Dermis blood vessel endothelial cell (primary cell): ENCODE data around the gene TMEM63C. TPM values are rescaled to one million over a fixed set of nuclear protein-coding genes. Genes with fewer than 3 reads are reported as not detected.

Source experiments
- DNase-seq: peaks from one replicate; pipeline ENCODE4 v3.0.0; 2010
- total RNA-seq: library from RNA; depleted of rRNA; stranded (reverse); fragments of >200 nt; gene quantifications from 2 replicates; pipeline ENCODE4 v1.2.3, GENCODE V29; 2014

The TMEM63C gene
- total RNA-seq, 1 donor from 2014 or later = under 0.01 TPM

- no peak for DNase-seq
Observed at GRCh38 chr14:77154421-77154820, 27.2 kb upstream of the TMEM63C start.

GRCh38 chr14:77155083-77155482 lies 26.5 kb upstream of the TMEM63C start:
- DNase-seq = no peak

- DNase-seq = no peak
Observed at GRCh38 chr14:77157740-77158139, 23.9 kb upstream of the TMEM63C start.

- DNase-seq = peak; percentile 12
Observed at GRCh38 chr14:77158175-77158881, 23.3 kb upstream of the TMEM63C start.

GRCh38 chr14:77158882-77159255 lies 22.7 kb upstream of the TMEM63C start:
- DNase-seq = no peak

GRCh38 chr14:77161011-77161410 lies 20.6 kb upstream of the TMEM63C start:
- DNase-seq = no peak

GRCh38 chr14:77170045-77170444 lies 11.6 kb upstream of the TMEM63C start:
- DNase-seq = no peak

- DNase-seq = no peak
Observed at GRCh38 chr14:77172916-77173315, 8.7 kb upstream of the TMEM63C start.

GRCh38 chr14:77173911-77174617 lies 7.5 kb upstream of the TMEM63C start:
- DNase-seq = peak; percentile 10

- DNase-seq = no peak
Observed at GRCh38 chr14:77175843-77176242, 5.8 kb upstream of the TMEM63C start.

- DNase-seq = no peak
Observed at GRCh38 chr14:77177702-77178101, 3.9 kb upstream of the TMEM63C start.

GRCh38 chr14:77178656-77179055 lies 2.9 kb upstream of the TMEM63C start:
- no peak for DNase-seq

GRCh38 chr14:77180726-77181602 lies 634 bp upstream of the TMEM63C start:
- no peak for DNase-seq

GRCh38 chr14:77183896-77184295 lies 2.3 kb downstream of the TMEM63C start:
- peak; percentile 10 for DNase-seq

- no peak for DNase-seq
Observed at GRCh38 chr14:77184396-77185092, 2.9 kb downstream of the TMEM63C start.

GRCh38 chr14:77185093-77185465 lies 3.5 kb downstream of the TMEM63C start:
- no peak for DNase-seq

- no peak for DNase-seq
Observed at GRCh38 chr14:77186911-77187648, 5.5 kb downstream of the TMEM63C start.

- no peak for DNase-seq
Observed at GRCh38 chr14:77187649-77188012, 6.0 kb downstream of the TMEM63C start.

- no peak for DNase-seq
Observed at GRCh38 chr14:77189479-77189878, 7.9 kb downstream of the TMEM63C start.

- DNase-seq = no peak
Observed at GRCh38 chr14:77190977-77191376, 9.4 kb downstream of the TMEM63C start.

- no peak for DNase-seq
Observed at GRCh38 chr14:77194706-77195105, 13.1 kb downstream of the TMEM63C start.

GRCh38 chr14:77195766-77196165 lies 14.2 kb downstream of the TMEM63C start:
- no peak for DNase-seq
